PC-3 (cell line): Measurements from ENCODE around the gene CAPN5. TPM values are rescaled to one million over a fixed set of nuclear protein-coding genes. Genes with fewer than 3 reads are reported as not detected.

Source experiments
- ATAC-seq: fragments of 200-7000 bp; cut with Tn5 transposase; 2 replicates; pipeline ENCODE4 v1.9.1; 2020; ENCODE audit warnings: mild to moderate bottlenecking, moderate library complexity
- BruUV-seq: library from RNA; stranded (reverse); fragments of 400-500 nt; replicated peaks from 2 replicates; lab custom pipeline; 2021; lab: Mats Ljungman, UMichigan
- CTCF ChIA-PET: fragments of 300-600 bp; sonication (Branson Sonifier 250); formaldehyde crosslinking; loops from one replicate; lab custom pipeline; 2022; ENCODE audit warnings: antibody characterized with exemption; lab: Charles Lee
- POLR2A ChIA-PET: fragments of 300-600 bp; sonication (Branson Sonifier 250); formaldehyde crosslinking; loops from one replicate; lab custom pipeline; 2022; ENCODE audit warnings: antibody characterized with exemption; ENCODE audit not compliant: unreplicated experiment; lab: Charles Lee
- DNase-seq: peaks from one replicate; pipeline ENCODE4 v3.0.0-alpha.2; 2015
- H2AFZ ChIP-seq: fragments of 300-600 bp; sonication (generic); 2 replicates; pipeline ENCODE4 v1.6.0; 2016; ENCODE audit warnings: antibody characterized with exemption, low read length
- H3F3A ChIP-seq: fragments of 300-600 bp; sonication (generic); one replicate; pipeline ENCODE4 v1.6.0; 2017; ENCODE audit warnings: antibody characterized with exemption, low read length, control low read depth, mild to moderate bottlenecking; ENCODE audit not compliant: unreplicated experiment
- H3K27ac ChIP-seq: fragments of 300-600 bp; sonication (generic); 2 replicates; pipeline ENCODE4 v1.5.1; 2016; ENCODE audit warnings: mild to moderate bottlenecking, low read length
- H3K27me3 ChIP-seq: fragments of 300-600 bp; sonication (generic); 2 replicates; pipeline ENCODE4 v1.6.1; 2016; ENCODE audit warnings: low read length, mixed read lengths
- H3K36me3 ChIP-seq: fragments of 300-600 bp; sonication (generic); 2 replicates; pipeline ENCODE4 v1.6.1; 2016; ENCODE audit warnings: low read depth, mixed run types, low read length, mixed read lengths
- H3K4me1 ChIP-seq: fragments of 300-600 bp; sonication (generic); 2 replicates; pipeline ENCODE4 v1.5.1; 2016; ENCODE audit warnings: low read length; ENCODE audit not compliant: insufficient read depth
- H3K4me2 ChIP-seq: fragments of 300-600 bp; sonication (generic); 2 replicates; pipeline ENCODE4 v1.6.0; 2016; ENCODE audit warnings: low read length
- H3K4me3 ChIP-seq: fragments of 300-600 bp; sonication (generic); 2 replicates; pipeline ENCODE4 v1.5.1; 2016; ENCODE audit warnings: mild to moderate bottlenecking, low read length, mixed read lengths
- H3K79me2 ChIP-seq: fragments of 300-600 bp; sonication (generic); 2 replicates; pipeline ENCODE4 v1.6.1; 2017; ENCODE audit warnings: low read length, mixed read lengths
- H3K9ac ChIP-seq: fragments of 300-600 bp; sonication (generic); 2 replicates; pipeline ENCODE4 v1.6.0; 2016; ENCODE audit warnings: mild to moderate bottlenecking, low read length
- H3K9me2 ChIP-seq: fragments of 300-600 bp; sonication (generic); replicated peaks from 2 replicates; pipeline ENCODE4 v1.6.1; 2016; ENCODE audit warnings: mixed run types, low read length, mixed read lengths
- H3K9me3 ChIP-seq: fragments of 300-600 bp; sonication (generic); 2 replicates; pipeline ENCODE4 v1.6.1; 2016; ENCODE audit warnings: low read length, mixed read lengths
- H4K20me1 ChIP-seq: fragments of 300-600 bp; sonication (generic); 2 replicates; pipeline ENCODE4 v1.6.1; 2016; ENCODE audit warnings: low read length, mixed read lengths
- EZH2 ChIP-seq: fragments of 300-600 bp; sonication (generic); IDR thresholded peaks from one replicate; pipeline ENCODE4 v1.6.1; 2017; ENCODE audit warnings: antibody characterized with exemption, mild to moderate bottlenecking, low read length; ENCODE audit not compliant: unreplicated experiment
- EZH2phosphoT487 ChIP-seq: fragments of 300-600 bp; sonication (generic); IDR thresholded peaks from 2 replicates; pipeline ENCODE4 v1.6.1; 2018; ENCODE audit warnings: mild to moderate bottlenecking, antibody characterized with exemption, low read length, borderline replicate concordance
- intact Hi-C: fragments of 100-400 bp; cut with micrococcal nuclease; formaldehyde crosslinking; loops from 2 replicates; pipeline ENCODE4 v1.9.0; 2023
- total RNA-seq: library from RNA; depleted of rRNA; stranded (reverse); fragments of >200 nt; gene quantifications from 2 replicates; pipeline ENCODE4 v1.2.3, GENCODE V29; 2014
- TF ChIP-seq, protein P1 (sequence below): fragments of 300-600 bp; sonication (generic); conservative IDR thresholded peaks from 2 replicates; pipeline ENCODE4 v1.5.1; 2017; ENCODE audit warnings: antibody characterized with exemption, low read depth, mild to moderate bottlenecking, low read length

Gene CAPN5
- total RNA-seq, 1 experiment from 2014 or later: 6.3 TPM

GRCh38 chr11:77129069-77129841 lies 62.5 kb downstream of the CAPN5 start:
- no peaks in the 10 kb centered on the region for H3K79me2 ChIP-seq
- H3K9ac ChIP-seq: no peak overlapping the region
- no peak overlapping the region for H2AFZ ChIP-seq
- no peaks in the 10 kb centered on the region for H3K36me3 ChIP-seq
- intact Hi-C loops: no loop called here
- peaks cover 6% of the 10 kb centered on the region; the same call in 1 of the 2 replicates for H3K4me1 ChIP-seq
- H3K4me3 ChIP-seq: no peak overlapping the region
- TF ChIP-seq EZH2 (no peak), EZH2phosphoT487 (no peak)
- H3K27ac ChIP-seq: no peak overlapping the region
- BruUV-seq: no TSS peak
- no peaks in the 10 kb centered on the region for H4K20me1 ChIP-seq
- no peaks in the 10 kb centered on the region for H3K9me2 ChIP-seq
- POLR2A ChIA-PET: no interaction called here
- no peaks in the 10 kb centered on the region for H3F3A ChIP-seq
- H3K9me3 ChIP-seq: no peaks in the 10 kb centered on the region
- no peaks in the 10 kb centered on the region for H3K27me3 ChIP-seq
- CTCF ChIA-PET: interaction anchor here (0.5 to 1.2 kb wide), 2 partner anchors 428 to 1985 kb away, joined by 3 to 10 read pairs; no protein-coding TSS in a partner anchor
- H3K4me2 ChIP-seq: no peak overlapping the region
- ATAC-seq (no peak), DNase-seq (no peak)

GRCh38 chr11:77129842-77130756 lies 63.3 kb downstream of the CAPN5 start:
- no peak for DNase-seq
- Histone ChIP-seq H3K79me2 (no peaks in the 10 kb centered on the region), H3K9me3 (no peaks in the 10 kb centered on the region), H3K27me3 (no peaks in the 10 kb centered on the region), H3F3A (no peaks in the 10 kb centered on the region), H3K36me3 (no peaks in the 10 kb centered on the region), H2AFZ (no peak overlapping the region), H3K9ac (no peak overlapping the region), H3K4me1 (peaks cover 6% of the 10 kb centered on the region; the same call in 1 of the 2 replicates), H3K27ac (no peak overlapping the region), H3K9me2 (no peaks in the 10 kb centered on the region), H4K20me1 (no peaks in the 10 kb centered on the region), H3K4me3 (no peak overlapping the region), H3K4me2 (no peak overlapping the region)
- no TSS peak for BruUV-seq
- ChIA-PET CTCF (interaction anchor here (0.5 to 1.2 kb wide), 2 partner anchors 427 to 1986 kb away, joined by 3 to 10 read pairs; no protein-coding TSS in a partner anchor), POLR2A (no interaction called here)
- ATAC-seq: no peak
- no peak for TF ChIP-seq EZH2
- no peak for TF ChIP-seq EZH2phosphoT487
- TF ChIP-seq, protein P1, sequence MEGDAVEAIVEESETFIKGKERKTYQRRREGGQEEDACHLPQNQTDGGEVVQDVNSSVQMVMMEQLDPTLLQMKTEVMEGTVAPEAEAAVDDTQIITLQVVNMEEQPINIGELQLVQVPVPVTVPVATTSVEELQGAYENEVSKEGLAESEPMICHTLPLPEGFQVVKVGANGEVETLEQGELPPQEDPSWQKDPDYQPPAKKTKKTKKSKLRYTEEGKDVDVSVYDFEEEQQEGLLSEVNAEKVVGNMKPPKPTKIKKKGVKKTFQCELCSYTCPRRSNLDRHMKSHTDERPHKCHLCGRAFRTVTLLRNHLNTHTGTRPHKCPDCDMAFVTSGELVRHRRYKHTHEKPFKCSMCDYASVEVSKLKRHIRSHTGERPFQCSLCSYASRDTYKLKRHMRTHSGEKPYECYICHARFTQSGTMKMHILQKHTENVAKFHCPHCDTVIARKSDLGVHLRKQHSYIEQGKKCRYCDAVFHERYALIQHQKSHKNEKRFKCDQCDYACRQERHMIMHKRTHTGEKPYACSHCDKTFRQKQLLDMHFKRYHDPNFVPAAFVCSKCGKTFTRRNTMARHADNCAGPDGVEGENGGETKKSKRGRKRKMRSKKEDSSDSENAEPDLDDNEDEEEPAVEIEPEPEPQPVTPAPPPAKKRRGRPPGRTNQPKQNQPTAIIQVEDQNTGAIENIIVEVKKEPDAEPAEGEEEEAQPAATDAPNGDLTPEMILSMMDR: no peak
- intact Hi-C loops: no loop called here

- intact Hi-C loops: no loop called here
- H3K9me3 ChIP-seq: no peaks in the 10 kb centered on the region
- no peak overlapping the region for H3K27ac ChIP-seq
- no peaks in the 10 kb centered on the region for H3K36me3 ChIP-seq
- ATAC-seq (no peak), DNase-seq (no peak)
- no peaks in the 10 kb centered on the region for H3K27me3 ChIP-seq
- H3K4me1 ChIP-seq: peaks cover 6% of the 10 kb centered on the region; the same call in 1 of the 2 replicates
- ChIA-PET CTCF (no interaction called here), POLR2A (no interaction called here)
- H3K9me2 ChIP-seq: no peaks in the 10 kb centered on the region
- no peak overlapping the region for H3K4me2 ChIP-seq
- BruUV-seq: no TSS peak
- TF ChIP-seq EZH2 (no peak), EZH2phosphoT487 (no peak)
- TF ChIP-seq, protein P1: no peak
- no peaks in the 10 kb centered on the region for H3K79me2 ChIP-seq
- H2AFZ ChIP-seq: no peak overlapping the region
- no peak overlapping the region for H3K9ac ChIP-seq
- no peak overlapping the region for H3K4me3 ChIP-seq
- H4K20me1 ChIP-seq: no peaks in the 10 kb centered on the region
- no peaks in the 10 kb centered on the region for H3F3A ChIP-seq
Observed at GRCh38 chr11:77130763-77131513, 64.2 kb downstream of the CAPN5 start.
